ENCODE results near the gene RASGRF2. TPM values are rescaled to one million over a fixed set of nuclear protein-coding genes. Genes with fewer than 3 reads are reported as not detected.

RASGRF2 gene
- total RNA-seq, 4 donors from 2014 or later: 13.0 to 45.9 (median 20.0) TPM

DNA sequence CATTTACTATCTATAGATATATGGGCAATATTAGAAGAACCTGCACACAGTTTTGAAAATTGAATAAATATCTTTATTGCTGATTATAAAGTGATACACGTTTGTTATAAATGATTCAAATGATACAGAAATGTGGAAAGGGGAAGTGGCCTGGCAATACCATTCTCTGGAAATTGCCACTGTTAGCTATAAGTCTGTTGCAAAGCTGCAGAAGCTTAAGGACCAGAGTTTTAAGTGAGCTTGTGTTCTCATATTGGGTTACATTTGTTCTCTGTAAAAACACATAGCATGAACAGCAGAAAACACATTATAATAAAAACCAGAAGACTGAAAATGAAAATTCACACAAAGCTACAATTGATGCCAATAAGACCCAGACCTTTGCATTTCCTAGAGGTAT is 59.6 kb downstream of the RASGRF2 start:
- no peak for DNase-seq (ENCODE audit: low spot score)
- ATAC-seq (ENCODE audit: low FRiP score): no peak
- TF ChIP-seq, protein P1, sequence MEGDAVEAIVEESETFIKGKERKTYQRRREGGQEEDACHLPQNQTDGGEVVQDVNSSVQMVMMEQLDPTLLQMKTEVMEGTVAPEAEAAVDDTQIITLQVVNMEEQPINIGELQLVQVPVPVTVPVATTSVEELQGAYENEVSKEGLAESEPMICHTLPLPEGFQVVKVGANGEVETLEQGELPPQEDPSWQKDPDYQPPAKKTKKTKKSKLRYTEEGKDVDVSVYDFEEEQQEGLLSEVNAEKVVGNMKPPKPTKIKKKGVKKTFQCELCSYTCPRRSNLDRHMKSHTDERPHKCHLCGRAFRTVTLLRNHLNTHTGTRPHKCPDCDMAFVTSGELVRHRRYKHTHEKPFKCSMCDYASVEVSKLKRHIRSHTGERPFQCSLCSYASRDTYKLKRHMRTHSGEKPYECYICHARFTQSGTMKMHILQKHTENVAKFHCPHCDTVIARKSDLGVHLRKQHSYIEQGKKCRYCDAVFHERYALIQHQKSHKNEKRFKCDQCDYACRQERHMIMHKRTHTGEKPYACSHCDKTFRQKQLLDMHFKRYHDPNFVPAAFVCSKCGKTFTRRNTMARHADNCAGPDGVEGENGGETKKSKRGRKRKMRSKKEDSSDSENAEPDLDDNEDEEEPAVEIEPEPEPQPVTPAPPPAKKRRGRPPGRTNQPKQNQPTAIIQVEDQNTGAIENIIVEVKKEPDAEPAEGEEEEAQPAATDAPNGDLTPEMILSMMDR (IDR thresholded peaks at IDR 0.05): no peak

DNA sequence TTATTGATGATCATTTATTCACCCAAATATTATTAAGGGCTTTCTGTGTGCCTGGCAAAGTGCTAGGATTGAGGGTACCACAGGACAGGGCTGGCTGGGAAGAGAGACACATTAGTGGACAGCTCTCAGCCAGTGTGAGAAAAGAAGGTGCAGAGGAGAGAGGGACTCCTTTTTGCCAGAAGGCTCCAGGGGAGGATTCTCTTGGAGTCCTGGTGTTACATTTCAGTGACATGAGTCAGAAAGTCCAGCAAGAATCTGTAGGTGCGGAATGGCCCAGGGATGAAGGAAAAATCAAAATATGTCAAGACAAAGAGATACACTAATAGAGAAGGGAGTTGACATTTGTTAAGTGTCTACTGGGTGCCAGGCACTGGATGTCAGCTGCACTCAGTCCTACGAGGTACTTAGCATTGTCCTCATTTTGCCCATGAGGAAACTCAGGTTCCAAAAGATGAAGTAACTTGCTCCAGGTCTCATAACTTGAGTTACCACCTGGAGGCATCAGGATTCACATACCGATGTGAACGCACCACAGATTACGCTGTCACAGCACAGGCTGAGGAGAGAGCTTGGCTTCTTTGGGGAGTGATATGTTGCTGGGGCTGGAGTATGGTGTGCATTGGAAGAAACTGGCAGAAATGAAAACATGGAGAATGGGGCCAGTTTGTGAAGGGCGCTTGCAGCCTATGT is 60.5 kb downstream of the RASGRF2 start:
- TF ChIP-seq, protein P1 (IDR thresholded peaks at IDR 0.05): no peak
- ATAC-seq (ENCODE audit: low FRiP score): no peak
- no peak for DNase-seq (ENCODE audit: low spot score)

DNA sequence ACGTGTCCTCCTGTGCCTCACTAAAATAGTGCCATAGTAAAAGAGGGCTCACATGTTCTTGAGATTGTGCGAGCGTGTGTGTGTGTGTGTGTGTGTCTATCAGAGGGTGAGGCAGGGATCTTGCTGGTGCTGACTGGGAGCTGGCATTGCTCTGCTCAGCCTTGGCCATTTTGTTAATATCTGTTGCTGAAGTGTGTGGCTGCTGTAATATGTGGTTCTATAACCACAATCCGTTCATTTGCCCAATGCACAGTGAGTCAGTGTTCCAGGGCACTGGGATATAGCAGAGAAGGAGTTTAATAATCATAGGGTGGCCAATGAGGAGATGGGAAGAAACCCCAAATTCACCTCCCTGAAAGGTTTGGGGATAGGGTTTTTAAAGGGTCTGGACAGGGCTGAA is 61.3 kb downstream of the RASGRF2 start:
- no peak for DNase-seq (ENCODE audit: low spot score)
- ATAC-seq (ENCODE audit: low FRiP score): no peak
- TF ChIP-seq, protein P1 (IDR thresholded peaks at IDR 0.05): no peak

DNA sequence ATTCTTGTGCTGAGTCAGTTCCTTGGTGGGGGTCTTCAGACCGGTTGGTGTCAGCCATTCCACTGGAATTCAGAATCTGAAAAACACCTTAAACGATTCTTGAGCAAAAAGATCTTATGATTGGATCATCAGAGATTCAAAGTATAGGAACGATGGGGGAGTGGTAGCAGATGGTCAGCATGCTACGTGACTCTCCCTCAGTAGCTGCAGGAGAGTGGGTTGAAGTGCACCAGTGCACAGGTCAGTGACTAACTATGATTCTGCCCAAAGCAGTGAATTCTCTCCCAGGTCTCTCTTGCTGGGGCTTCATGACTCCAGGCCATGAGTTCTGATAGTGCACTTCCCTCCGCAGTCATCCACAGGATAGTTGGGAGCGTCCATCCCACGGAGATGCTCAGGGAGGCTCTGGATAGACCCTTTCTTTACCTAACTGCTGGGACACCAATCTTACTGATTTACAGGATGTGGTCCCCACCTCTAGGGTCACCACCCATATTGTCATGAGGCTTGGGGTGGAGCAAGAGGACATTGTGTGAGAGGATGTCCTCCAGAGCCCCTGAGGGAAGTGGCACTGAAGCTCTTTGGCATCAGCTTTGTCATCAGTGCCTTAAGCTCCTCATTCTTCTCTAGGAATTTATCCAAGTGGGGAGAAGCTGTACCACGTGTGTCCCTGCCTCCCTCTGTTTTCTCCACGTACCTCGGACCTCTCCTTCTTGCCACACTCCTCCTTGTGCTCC is 62.0 kb downstream of the RASGRF2 start:
- TF ChIP-seq, protein P1 (IDR thresholded peaks at IDR 0.05): no peak
- DNase-seq (ENCODE audit: low spot score) (no peak), ATAC-seq (ENCODE audit: low FRiP score) (no peak)

DNA sequence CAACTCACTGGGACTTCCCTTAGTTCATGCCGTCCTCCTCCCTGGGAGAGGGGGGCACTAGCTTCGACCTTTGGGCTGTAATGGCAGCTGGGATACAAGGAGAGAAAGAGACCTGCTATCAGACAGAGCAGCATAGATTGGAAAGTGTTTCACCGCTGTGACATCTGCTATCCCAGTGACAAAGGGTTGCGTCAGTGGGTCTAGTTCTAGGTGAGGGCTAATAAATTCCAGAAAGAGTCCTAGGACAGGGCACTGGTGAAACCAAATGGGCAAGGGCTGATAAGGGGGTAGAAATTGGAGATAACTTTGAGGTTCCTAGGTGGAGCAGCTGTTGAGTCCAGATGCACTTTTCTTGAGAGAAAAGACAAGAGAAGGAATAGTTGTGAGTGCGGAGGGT is 62.5 kb downstream of the RASGRF2 start:
- ATAC-seq (ENCODE audit: low FRiP score) (no peak), DNase-seq (ENCODE audit: low spot score) (no peak)
- TF ChIP-seq, protein P1 (IDR thresholded peaks at IDR 0.05): no peak

DNA sequence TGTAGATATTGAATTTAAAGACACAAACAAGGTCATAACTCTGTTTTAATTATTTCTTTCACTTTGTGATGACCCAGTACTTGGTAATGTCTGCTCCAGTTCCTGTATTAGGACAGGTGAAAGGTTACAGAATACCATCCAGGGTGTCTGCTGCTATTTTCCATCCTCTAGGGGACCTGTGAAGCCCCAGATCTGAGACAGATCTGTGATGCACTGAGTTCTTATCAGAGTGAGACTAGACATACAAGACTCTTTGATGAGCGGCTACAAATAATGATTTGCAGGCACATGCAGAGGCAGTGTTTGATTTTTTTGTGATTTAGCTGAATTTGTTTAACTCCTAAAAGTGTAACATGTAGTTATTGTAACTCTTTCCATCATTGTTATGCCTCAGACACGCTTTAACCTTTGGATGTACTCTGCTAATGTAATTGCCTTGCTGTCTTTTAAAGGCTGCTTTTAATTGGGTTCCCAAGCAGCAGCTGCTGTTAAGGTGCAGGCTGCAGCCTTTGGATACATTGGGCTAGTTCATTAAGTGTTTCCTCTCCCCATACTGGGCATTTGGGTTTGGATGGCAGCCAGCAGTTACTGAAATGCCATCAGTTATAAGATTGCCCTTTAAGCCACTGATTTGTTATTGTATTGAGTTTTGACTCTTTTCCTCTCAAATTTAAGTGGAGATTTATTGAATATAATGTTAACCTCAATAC is 63.3 kb downstream of the RASGRF2 start:
- TF ChIP-seq, protein P1 (IDR thresholded peaks at IDR 0.05): no peak
- ATAC-seq (ENCODE audit: low FRiP score): no peak
- no peak for DNase-seq (ENCODE audit: low spot score)

Measured in omental fat pad (tissue), 4 donors.